GM12875 (cell line): ENCODE results near the gene MTFMT.
"Not testable (repeated sequence)": the region's sequence is repeated elsewhere in the genome, so short reads cannot be mapped to it uniquely, and the experiment has no call there.

Experiments
- H3K4me3 ChIP-seq: one replicate; pipeline ENCODE4 v1.5.1; 2011; ENCODE audit warnings: low read depth, low read length, control low read depth
- TF ChIP-seq, protein P1 (sequence below): IDR thresholded peaks from 2 replicates; pipeline ENCODE4 v1.5.1; 2011; ENCODE audit warnings: low read depth, mild to moderate bottlenecking, control low read depth, inconsistent platforms, low read length, moderate library complexity, borderline replicate concordance; ENCODE audit not compliant: insufficient read depth

Gene MTFMT

DNA sequence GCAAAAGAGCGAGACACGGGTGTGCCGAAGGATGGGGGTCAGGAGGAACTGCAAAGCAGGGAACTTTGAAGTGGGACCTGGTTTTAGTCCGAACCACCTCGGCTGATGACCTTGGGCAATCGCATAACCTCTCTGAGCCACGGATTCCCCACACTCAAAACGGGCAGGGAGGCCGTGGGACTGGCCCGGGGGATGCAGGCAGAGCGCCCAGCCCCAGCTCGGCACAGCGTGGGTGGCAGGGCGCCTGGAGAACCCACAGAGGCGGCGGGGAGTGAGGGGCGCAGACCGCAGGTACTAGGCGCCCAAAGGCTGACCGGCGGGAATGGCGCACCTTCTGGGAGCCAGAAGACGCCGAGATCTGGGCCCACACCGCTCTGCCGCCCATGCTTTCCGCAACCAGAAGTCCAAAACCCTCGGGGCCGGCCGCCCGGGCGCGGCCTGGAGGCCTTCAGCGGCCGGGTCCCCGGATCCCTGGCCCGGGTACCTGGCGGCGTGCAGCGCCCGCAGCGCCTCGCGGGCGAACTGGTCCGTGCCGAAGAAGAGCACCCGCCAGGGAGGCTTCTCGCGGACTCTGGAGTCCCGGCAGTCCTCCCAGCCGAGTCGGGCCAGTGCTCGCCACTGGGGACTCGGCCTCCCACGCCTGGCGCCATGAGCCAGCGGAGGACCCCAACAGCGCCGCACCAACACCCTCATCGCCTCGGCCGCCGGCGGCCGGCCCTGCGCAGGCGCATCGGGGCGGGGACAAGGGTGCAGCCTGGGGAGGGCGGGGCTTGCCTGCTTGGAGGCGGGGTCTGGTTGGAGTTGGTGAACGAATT, at the start of gene MTFMT:
Gene MTFMT, minus strand, starts transcription at position 719 of the 815 bp plus-strand sequence. Its CDS starts 26 bp downstream, at position 693.
- TF ChIP-seq, protein P1, sequence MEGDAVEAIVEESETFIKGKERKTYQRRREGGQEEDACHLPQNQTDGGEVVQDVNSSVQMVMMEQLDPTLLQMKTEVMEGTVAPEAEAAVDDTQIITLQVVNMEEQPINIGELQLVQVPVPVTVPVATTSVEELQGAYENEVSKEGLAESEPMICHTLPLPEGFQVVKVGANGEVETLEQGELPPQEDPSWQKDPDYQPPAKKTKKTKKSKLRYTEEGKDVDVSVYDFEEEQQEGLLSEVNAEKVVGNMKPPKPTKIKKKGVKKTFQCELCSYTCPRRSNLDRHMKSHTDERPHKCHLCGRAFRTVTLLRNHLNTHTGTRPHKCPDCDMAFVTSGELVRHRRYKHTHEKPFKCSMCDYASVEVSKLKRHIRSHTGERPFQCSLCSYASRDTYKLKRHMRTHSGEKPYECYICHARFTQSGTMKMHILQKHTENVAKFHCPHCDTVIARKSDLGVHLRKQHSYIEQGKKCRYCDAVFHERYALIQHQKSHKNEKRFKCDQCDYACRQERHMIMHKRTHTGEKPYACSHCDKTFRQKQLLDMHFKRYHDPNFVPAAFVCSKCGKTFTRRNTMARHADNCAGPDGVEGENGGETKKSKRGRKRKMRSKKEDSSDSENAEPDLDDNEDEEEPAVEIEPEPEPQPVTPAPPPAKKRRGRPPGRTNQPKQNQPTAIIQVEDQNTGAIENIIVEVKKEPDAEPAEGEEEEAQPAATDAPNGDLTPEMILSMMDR, result 0 out of 2 replicates have a peak, but pooled peaks have one; percentile 4
- H3K4me3 ChIP-seq, result peak within 1 kb of the TSS; percentile 94

- TF ChIP-seq, protein P1, result peak; percentile 35; the same call in 1 of the 2 replicates
- no peak overlapping the region for H3K4me3 ChIP-seq
Observed at GRCh38 chr15:65077981-65078352, 48.5 kb upstream of the MTFMT start.

DNA sequence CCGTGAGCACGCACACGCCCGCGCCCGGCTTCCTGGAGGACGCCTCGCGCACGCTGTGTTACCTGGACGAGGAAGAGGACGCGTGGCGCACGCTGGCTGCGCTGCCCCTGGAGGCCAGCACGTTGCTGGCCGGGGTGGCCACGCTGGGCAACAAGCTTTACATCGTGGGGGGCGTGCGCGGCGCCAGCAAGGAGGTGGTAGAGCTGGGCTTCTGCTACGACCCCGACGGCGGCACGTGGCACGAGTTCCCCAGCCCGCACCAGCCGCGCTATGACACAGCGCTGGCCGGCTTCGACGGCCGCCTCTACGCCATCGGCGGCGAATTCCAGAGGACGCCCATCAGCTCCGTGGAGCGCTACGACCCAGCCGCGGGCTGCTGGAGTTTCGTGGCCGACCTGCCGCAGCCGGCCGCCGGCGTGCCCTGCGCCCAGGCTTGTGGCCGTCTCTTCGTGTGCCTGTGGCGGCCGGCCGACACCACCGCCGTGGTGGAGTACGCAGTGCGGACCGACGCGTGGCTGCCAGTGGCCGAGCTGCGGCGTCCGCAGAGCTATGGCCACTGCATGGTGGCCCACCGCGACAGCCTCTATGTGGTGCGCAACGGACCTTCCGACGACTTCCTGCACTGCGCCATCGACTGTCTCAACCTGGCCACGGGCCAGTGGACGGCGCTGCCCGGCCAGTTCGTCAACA, 48.0 kb upstream of the MTFMT start:
- TF ChIP-seq, protein P1, result no peak
- H3K4me3 ChIP-seq, result no peak overlapping the region

- TF ChIP-seq, protein P1, result no peak
- H3K4me3 ChIP-seq, result no peak within 1 kb of the TSS
Observed at GRCh38 chr15:65076486-65077290, 47.2 kb upstream of the MTFMT start, which contains the start of gene KBTBD13. Gene KBTBD13, plus strand, starts transcription at chr15:65076746. Its CDS starts 70 bp downstream, at chr15:65076816.

- H3K4me3 ChIP-seq, result not testable (repeated sequence)
Observed at GRCh38 chr15:65075607-65076395, 46.4 kb upstream of the MTFMT start.

GRCh38 chr15:65074946-65075345, 45.5 kb upstream of the MTFMT start:
- H3K4me3 ChIP-seq, result not testable (repeated sequence)

- TF ChIP-seq, protein P1, result no peak
- no peak overlapping the region for H3K4me3 ChIP-seq
Observed at GRCh38 chr15:65072617-65073016, 43.2 kb upstream of the MTFMT start.
